Neutrophil (primary cell): ENCODE results near the gene IFRD1.

Experiments used
- H3K27ac ChIP-seq: fragments of 200-600 bp; sonication (generic); 2 replicates; pipeline ENCODE4 v1.5.1; 2016; ENCODE audit warnings: mild to moderate bottlenecking, moderate library complexity
- H3K27me3 ChIP-seq: fragments of 200-600 bp; sonication (generic); 2 replicates; pipeline ENCODE4 v1.6.0; 2016; ENCODE audit warnings: mild to moderate bottlenecking
- H3K36me3 ChIP-seq: fragments of 200-600 bp; sonication (generic); 2 replicates; pipeline ENCODE4 v1.5.1; 2017
- H3K4me1 ChIP-seq, 2 experiments: fragments of 200-600 bp in 1 of 2; sonication (generic) in 1 of 2; 1 replicate in 1 of 2; 2 replicates in 1 of 2; pipeline versions ENCODE4 v1.5.1 to v1.6.1; 2013 to 2016; ENCODE audit warnings: low read depth in 1 of 2, low read length in 1 of 2, mild to moderate bottlenecking in 1 of 2, moderate library complexity in 1 of 2; ENCODE audit not compliant: control insufficient read depth in 1 of 2, insufficient read depth in 1 of 2
- H3K4me3 ChIP-seq, 2 experiments: fragments of 200-600 bp in 1 of 2; sonication (generic) in 1 of 2; 1 replicate in 1 of 2; 2 replicates in 1 of 2; pipeline ENCODE4 v1.5.1; 2013 to 2016; ENCODE audit warnings: low read depth in 1 of 2, low read length in 1 of 2, mild to moderate bottlenecking in 1 of 2, moderate library complexity in 1 of 2
- H3K9me3 ChIP-seq: fragments of 200-600 bp; sonication (generic); 2 replicates; pipeline ENCODE4 v1.5.1; 2016
- CTCF ChIP-seq: fragments of 200-600 bp; sonication (generic); IDR thresholded peaks from 2 replicates; pipeline ENCODE4 v1.5.1; 2016; ENCODE audit warnings: antibody characterized with exemption

IFRD1 gene

GRCh38 chr7:112449902-112450806 is at the start of gene IFRD1:
TSS of gene IFRD1 (plus strand) at chr7:112450460. CDS start at chr7:112450689, 229 bp downstream.
- TF ChIP-seq CTCF = peak; percentile 25

DNA sequence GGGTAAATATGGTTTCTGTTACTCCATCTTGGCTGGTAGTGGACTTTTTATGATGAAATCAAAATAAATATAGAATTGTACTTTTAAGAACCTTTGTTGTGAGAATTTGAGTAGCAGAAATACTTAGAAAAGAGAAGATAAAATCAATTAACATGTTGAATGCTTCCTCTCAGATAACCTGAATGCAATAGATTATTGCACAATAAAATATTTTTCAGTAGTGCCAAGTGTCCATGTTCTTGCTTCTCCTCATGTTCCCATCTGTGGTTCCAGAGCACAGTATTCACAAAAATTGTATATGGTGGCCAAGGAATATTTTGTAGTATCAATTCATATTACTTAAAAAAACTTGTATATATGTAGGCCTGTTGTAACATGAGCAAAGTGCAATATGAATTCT is 45.9 kb upstream of the IFRD1 start:
- H3K36me3 ChIP-seq = no peaks in the 10 kb centered on the region
- no peak overlapping the region for H3K27ac ChIP-seq
- no peaks in the 10 kb centered on the region for H3K4me1 ChIP-seq
- no peaks in the 10 kb centered on the region for H3K9me3 ChIP-seq
- TF ChIP-seq CTCF = no peak
- H3K4me3 ChIP-seq = no peak overlapping the region
- H3K27me3 ChIP-seq = peaks cover 3% of the 10 kb centered on the region

More at GRCh38 chr7:112449902-112450806, at the start of gene IFRD1:
- Histone ChIP-seq H3K4me3 (peak within 1 kb of the TSS; percentile 94 to 96), H3K27ac (peak within 1 kb of the TSS; percentile 93), H3K9me3 (no peaks in the 10 kb centered on the region), H3K36me3 (peaks cover 10% of the 10 kb centered on the region), H3K27me3 (no peaks in the 10 kb centered on the region), H3K4me1 (peaks cover 76 to 83% of the 10 kb centered on the region in 2 experiments)

DNA sequence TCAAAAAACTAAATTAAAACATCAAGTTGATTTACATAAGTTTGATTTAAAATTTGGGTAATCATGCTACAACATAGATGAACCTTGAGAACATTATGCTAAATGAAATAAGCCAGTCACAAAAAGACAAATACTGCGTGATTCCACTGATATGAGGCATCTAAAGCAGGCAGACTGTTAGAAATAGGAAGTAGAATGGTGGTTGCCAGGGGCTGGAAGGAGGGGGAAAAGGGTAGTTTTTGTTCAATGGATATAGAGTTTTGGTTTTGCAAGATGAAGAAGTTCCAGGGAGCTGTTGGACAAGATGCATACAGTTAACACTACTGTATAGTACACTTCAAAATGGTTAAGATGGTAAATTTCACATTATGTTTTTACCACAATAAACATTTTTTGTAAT is 45.0 kb upstream of the IFRD1 start:
- Histone ChIP-seq H3K27me3 (peaks cover under 1% of the 10 kb centered on the region), H3K27ac (no peak overlapping the region), H3K36me3 (no peaks in the 10 kb centered on the region), H3K9me3 (no peaks in the 10 kb centered on the region), H3K4me1 (no peaks in the 10 kb centered on the region), H3K4me3 (no peak overlapping the region)
- TF ChIP-seq CTCF = no peak

DNA sequence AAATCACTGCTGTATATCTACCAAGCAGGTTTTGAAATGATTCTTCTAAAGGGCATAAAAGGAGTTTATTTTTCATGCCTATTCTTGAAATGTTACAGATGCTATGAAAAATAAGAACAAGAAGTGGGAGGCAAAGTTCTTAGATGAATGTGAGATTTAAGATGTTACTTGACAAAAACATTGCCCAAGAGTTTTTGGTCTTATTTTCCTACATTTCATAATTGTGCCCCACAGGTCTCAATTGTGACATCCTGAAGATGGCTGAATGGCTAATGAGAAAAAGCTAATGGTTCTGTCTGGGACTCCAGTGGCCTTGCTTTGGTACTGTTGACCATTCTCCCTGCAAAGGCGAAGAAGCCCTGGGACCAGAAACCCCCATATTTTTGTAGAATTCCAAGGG is 43.0 kb upstream of the IFRD1 start:
- no peak for TF ChIP-seq CTCF
- Histone ChIP-seq H3K4me1 (peaks cover 7 to 11% of the 10 kb centered on the region in 2 experiments), H3K36me3 (no peaks in the 10 kb centered on the region), H3K27ac (no peak overlapping the region), H3K9me3 (no peaks in the 10 kb centered on the region), H3K4me3 (no peak overlapping the region), H3K27me3 (peaks cover 9% of the 10 kb centered on the region)

GRCh38 chr7:112410092-112410491 is 40.2 kb upstream of the IFRD1 start:
- H3K4me1 ChIP-seq = peaks cover 10 to 14% of the 10 kb centered on the region in 2 experiments
- TF ChIP-seq CTCF = no peak
- no peak overlapping the region for H3K4me3 ChIP-seq
- H3K9me3 ChIP-seq = no peaks in the 10 kb centered on the region
- H3K27me3 ChIP-seq = peaks cover 9% of the 10 kb centered on the region
- no peaks in the 10 kb centered on the region for H3K36me3 ChIP-seq
- H3K27ac ChIP-seq = no peak overlapping the region
